Spinal cord (tissue), 10 donors: ENCODE data around the gene OVCA2. TPM values are rescaled to one million over a fixed set of nuclear protein-coding genes. Genes with fewer than 3 reads are reported as not detected.

Experiments used
- DNase-seq, 6 donors: peaks; one replicate each; pipeline versions ENCODE4 v3.0.0 to v3.0.0-alpha.2; 2013 to 2015; ENCODE audit warnings: low spot score in 6 of 6, low read depth in 4 of 6
- H3K27ac ChIP-seq: one replicate; pipeline ENCODE4 v1.5.1; 2013; ENCODE audit warnings: low read depth, low read length, control low read depth
- H3K27me3 ChIP-seq: one replicate; pipeline ENCODE4 v1.6.1; 2013; ENCODE audit warnings: low read length; ENCODE audit not compliant: control insufficient read depth, insufficient read depth
- H3K36me3 ChIP-seq: one replicate; pipeline ENCODE4 v1.6.1; 2013; ENCODE audit warnings: low read length; ENCODE audit not compliant: control insufficient read depth, insufficient read depth
- H3K4me1 ChIP-seq: one replicate; pipeline ENCODE4 v1.6.1; 2013; ENCODE audit warnings: low read length; ENCODE audit not compliant: control insufficient read depth, insufficient read depth
- H3K4me3 ChIP-seq: one replicate; pipeline ENCODE4 v1.5.1; 2013; ENCODE audit warnings: low read depth, low read length, control low read depth
- H3K9me3 ChIP-seq: one replicate; pipeline ENCODE4 v1.6.1; 2013; ENCODE audit warnings: low read length; ENCODE audit not compliant: control insufficient read depth, insufficient read depth
- WGBS: methylation state at CpG from one replicate; pipeline ENCODE4 v1.1.5; 2013; ENCODE audit warnings: missing lambda C conversion rate; ENCODE audit not compliant: insufficient coverage; 5-methylcytosine and 5-hydroxymethylcytosine counted together
- polyA plus RNA-seq, 2 donors: library from polyadenylated mRNA; unstranded; fragments of 120-200 nt; gene quantifications; one replicate each; pipeline ENCODE4 v1.2.1, GENCODE V29; 2013; ENCODE audit not compliant: insufficient read length in 2 of 2
- total RNA-seq, 2 donors: library from RNA; depleted of rRNA in 1 of 2; stranded (reverse); fragments of 120-200 nt in 1 of 2; fragments of >200 nt in 1 of 2; gene quantifications; one replicate each; pipeline versions ENCODE4 v1.2.3 to v1.2.4, GENCODE V29; 2013 to 2014
- donor health status: healthy.

The OVCA2 gene
- total and polyA plus RNA-seq, 4 donors = 14.7 to 36.4 (median 15.8) TPM

DNA sequence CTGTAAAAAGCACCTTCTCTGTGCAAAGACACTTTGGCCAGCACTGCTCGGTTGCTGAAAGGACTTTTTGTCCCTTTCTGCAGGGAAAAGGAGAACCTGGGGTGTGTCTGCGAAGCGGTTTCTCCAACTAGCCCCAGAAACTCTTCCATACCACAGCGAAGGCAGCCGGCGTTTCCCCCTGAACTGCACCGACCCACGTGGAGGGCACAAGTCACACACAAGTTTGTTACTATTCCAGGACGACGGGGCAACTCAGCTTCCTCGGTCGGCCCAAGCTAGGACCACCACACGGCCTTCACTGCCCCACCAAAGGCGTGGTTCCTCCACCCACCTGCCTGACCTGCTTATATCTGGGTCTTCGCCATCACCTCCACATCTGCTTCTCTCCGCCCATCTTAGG lies 18.6 kb upstream of the OVCA2 start:
- Histone ChIP-seq H3K9me3 (no peaks in the 10 kb centered on the region), H3K36me3 (no peaks in the 10 kb centered on the region), H3K27me3 (peaks cover 39% of the 10 kb centered on the region), H3K27ac (no peak overlapping the region), H3K4me1 (peaks cover 60% of the 10 kb centered on the region), H3K4me3 (no peak overlapping the region)
- DNase-seq = no peak
- 27% methylated on average over 13 of the region's 16 CpGs for WGBS

DNA sequence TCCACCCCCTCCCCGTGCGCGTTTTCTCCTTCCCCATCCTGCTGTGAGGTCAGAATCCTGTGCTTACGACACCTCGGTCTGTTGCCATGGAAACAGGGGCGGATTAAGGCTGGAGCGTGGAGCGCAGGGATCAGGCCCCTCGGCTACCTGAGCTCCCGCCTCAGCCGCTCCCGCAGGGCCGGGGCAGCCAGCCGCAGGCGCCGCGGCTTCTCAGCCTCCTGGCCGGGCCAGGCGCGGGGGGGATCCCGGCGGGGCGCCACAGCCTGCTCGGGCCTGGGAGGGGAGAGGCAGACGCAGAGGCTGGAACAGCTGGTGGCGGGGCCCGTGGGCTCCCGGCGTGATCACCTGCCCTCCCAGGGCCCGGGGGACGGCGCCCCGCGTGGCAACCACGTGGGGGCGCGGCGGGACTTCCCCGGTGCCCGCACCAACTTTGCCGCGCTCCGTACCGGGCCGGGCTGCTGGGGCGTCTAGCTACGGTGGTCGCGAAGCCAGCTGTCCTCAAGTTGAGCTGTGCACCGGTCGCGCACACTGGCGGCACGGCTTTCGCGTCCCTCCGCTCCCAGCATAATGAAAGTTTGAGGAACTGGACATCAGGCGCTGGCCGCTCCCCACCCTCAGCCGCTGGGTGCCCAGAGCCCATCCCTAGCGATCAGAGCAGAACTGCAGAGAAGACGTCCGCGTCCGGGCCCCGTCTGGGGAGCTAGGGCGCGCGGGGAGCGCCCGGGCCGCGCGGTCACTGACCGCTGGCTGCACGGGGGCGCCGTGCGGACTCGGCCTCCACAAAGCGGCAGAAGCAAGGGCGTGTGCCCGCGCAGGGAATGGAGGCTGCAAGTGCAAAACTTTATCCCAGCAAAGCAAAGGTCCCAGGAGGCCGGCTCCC lies 17.9 kb upstream of the OVCA2 start:
- under 1% methylated on average over 84 of the region's 85 CpGs for WGBS
- H3K9me3 ChIP-seq = no peaks in the 10 kb centered on the region
- peaks cover 39% of the 10 kb centered on the region for H3K27me3 ChIP-seq
- H3K36me3 ChIP-seq = no peaks in the 10 kb centered on the region
- no peak overlapping the region for H3K27ac ChIP-seq
- DNase-seq = peak in 2 of 6 donors; percentile 86 to 93
- H3K4me1 ChIP-seq = peaks cover 60% of the 10 kb centered on the region
- peak overlapping the region; percentile 41 for H3K4me3 ChIP-seq

GRCh38 chr17:2024572-2025219 lies 17.1 kb upstream of the OVCA2 start:
- Histone ChIP-seq H3K36me3 (no peaks in the 10 kb centered on the region), H3K4me1 (peaks cover 59% of the 10 kb centered on the region), H3K27ac (no peak overlapping the region), H3K27me3 (peaks cover 36% of the 10 kb centered on the region), H3K9me3 (no peaks in the 10 kb centered on the region), H3K4me3 (peak overlapping the region; percentile 41)
- WGBS = under 1% methylated on average over 73 of the region's 73 CpGs
- no peak for DNase-seq

DNA sequence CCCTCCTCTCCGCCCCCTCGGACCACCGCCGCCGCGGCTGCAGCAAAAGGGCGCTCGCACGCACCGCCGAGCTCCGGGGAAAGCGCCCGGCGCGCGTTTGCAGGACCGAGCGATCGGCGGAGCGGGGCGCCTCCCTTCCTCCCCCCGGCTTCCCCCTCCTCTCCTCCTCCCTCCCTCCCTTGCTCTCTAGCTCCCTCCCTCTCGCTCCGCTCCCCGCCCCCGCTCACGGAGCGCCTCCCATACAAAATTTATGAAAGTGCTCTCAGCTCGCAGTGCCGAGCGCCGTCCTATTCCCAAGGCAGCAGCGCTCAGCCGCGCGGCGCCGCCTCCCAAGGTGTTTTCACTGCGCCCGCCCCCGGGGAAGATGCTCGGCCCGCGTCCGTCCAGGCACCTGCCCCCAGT lies 16.6 kb upstream of the OVCA2 start, which contains the start of gene RTN4RL1:
Gene RTN4RL1 (minus strand): TSS at position 115 of the 402 bp plus-strand sequence. CDS start 469 bp downstream, outside the sequence.
- H3K36me3 ChIP-seq = no peaks in the 10 kb centered on the region
- H3K4me3 ChIP-seq = peak within 1 kb of the TSS; percentile 41
- DNase-seq = peak in 2 of 6 donors; percentile 93 to 94
- 0% methylated on average over 47 of the region's 47 CpGs for WGBS
- peaks cover 36% of the 10 kb centered on the region for H3K27me3 ChIP-seq
- no peak within 1 kb of the TSS for H3K27ac ChIP-seq
- peaks cover 58% of the 10 kb centered on the region for H3K4me1 ChIP-seq
- no peaks in the 10 kb centered on the region for H3K9me3 ChIP-seq

DNA sequence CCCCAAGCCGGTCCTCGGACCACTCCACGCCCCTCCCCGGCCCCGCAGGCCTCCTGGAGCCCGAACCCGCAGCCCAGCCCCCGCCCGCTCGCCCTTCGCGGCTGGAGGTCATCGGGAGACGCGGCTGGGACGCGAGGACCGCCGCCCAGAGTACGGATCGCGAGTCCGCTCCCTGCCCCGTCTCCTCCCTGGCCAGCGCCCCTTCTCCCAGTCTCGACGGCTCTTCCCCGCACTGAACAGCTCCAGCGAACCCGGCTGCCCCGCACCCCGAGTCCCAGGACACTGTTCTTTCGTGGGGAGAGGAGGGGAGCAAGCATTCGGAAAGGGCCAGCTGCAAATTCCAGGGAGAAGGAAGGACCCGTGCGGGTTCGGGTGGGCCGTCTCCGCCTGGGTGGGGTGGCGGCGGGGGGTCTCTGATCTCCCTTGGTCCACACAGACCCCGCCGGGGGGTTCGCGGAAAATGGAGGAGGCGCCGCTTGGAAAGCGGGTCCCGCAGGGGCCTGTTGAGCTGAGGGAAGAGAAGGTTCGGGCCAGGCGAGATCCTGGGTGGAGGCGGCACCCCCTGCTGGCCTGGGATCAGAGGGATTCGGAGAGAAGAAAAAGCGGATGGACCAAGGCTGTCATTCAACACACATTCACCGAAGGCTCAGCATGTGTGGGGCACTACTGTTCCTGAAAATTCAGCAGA lies 16.1 kb upstream of the OVCA2 start:
- Histone ChIP-seq H3K27ac (no peak overlapping the region), H3K4me1 (peaks cover 56% of the 10 kb centered on the region), H3K36me3 (no peaks in the 10 kb centered on the region), H3K4me3 (peak overlapping the region; percentile 41), H3K9me3 (no peaks in the 10 kb centered on the region), H3K27me3 (peaks cover 36% of the 10 kb centered on the region)
- under 1% methylated on average over 48 of the region's 55 CpGs for WGBS
- peak in 2 of 6 donors; percentile 90 to 92 for DNase-seq

GRCh38 chr17:2027528-2028233 lies 14.1 kb upstream of the OVCA2 start:
- Histone ChIP-seq H3K27me3 (peaks cover 32% of the 10 kb centered on the region), H3K9me3 (no peaks in the 10 kb centered on the region), H3K27ac (no peak overlapping the region), H3K4me1 (peaks cover 60% of the 10 kb centered on the region), H3K36me3 (peaks cover under 1% of the 10 kb centered on the region), H3K4me3 (no peak overlapping the region)
- DNase-seq = no peak
- 67% methylated on average over 7 of the region's 11 CpGs for WGBS

GRCh38 chr17:2028234-2028614 lies 13.6 kb upstream of the OVCA2 start:
- Histone ChIP-seq H3K4me3 (no peak overlapping the region), H3K27ac (no peak overlapping the region), H3K9me3 (no peaks in the 10 kb centered on the region), H3K4me1 (peaks cover 54% of the 10 kb centered on the region), H3K27me3 (peaks cover 27% of the 10 kb centered on the region), H3K36me3 (peaks cover 6% of the 10 kb centered on the region)
- no peak for DNase-seq
- WGBS = 69% methylated on average over 5 of the region's 5 CpGs

- peaks cover 52% of the 10 kb centered on the region for H3K4me1 ChIP-seq
- WGBS = 31% methylated on average over 6 of the region's 6 CpGs
- H3K4me3 ChIP-seq = no peak overlapping the region
- H3K27ac ChIP-seq = no peak overlapping the region
- peaks cover 25% of the 10 kb centered on the region for H3K27me3 ChIP-seq
- DNase-seq = no peak
- peaks cover 11% of the 10 kb centered on the region for H3K36me3 ChIP-seq
- no peaks in the 10 kb centered on the region for H3K9me3 ChIP-seq
Observed at GRCh38 chr17:2028737-2029136, 13.1 kb upstream of the OVCA2 start.
